HG03095 (cell line): ENCODE results near the gene KCNJ6.

ENCODE experiments used
- ATAC-seq: cut with Tn5 transposase; IDR thresholded peaks from one replicate; pipeline ENCODE4 v1.9.1; 2021; ENCODE audit warnings: moderate library complexity; ENCODE audit not compliant: unreplicated experiment

KCNJ6 gene

DNA sequence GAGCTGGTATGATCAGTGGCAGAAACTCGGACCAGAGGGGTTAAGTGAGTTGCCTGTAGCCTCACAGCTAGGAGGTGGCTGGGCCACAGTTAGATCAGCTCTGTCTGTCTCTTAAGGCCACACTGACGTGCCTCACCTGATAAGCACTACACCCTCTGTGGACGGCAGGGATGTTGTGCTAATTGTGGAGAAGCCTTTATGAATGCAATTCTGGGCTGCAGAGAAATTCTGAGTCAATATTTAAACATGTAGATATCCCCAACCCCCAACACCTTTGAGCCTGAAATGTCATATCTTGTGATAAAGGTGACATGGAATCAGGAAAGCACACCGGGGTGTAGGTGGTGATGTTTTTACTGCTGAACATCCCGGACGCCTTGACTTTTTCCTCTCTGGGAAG lies 88.3 kb downstream of the KCNJ6 start:
- ATAC-seq = no peak

DNA sequence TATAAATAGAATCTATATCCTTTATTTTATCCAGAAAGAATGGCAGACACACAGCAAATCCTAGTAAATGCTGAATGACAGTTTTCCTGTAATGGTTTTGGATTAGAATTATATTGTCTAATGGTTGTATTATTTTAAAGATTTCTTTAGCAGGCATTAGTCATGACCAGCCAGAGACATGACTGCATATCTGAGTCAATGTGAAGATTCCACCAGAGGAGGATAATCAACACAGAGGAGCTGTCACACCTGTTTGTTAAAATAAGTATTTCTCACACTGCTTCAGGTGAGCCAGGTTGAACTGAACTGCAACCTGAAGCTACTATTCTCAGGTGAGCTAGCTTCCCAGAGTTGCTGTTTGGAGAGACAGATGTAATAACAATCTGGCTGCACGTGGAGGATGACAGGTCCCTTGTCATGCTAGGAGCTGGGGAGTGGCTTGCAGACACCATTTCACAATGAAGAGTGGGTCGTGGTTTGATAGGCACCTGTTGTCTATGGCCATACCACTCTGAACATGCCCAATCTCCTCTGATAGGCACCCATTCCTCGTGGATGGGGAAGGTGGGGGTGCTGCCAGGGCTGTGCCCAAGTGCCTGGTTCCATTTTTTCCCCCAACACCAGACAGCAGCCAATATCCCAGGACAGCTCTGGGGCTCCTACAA lies 94.3 kb downstream of the KCNJ6 start:
- ATAC-seq = no peak

DNA sequence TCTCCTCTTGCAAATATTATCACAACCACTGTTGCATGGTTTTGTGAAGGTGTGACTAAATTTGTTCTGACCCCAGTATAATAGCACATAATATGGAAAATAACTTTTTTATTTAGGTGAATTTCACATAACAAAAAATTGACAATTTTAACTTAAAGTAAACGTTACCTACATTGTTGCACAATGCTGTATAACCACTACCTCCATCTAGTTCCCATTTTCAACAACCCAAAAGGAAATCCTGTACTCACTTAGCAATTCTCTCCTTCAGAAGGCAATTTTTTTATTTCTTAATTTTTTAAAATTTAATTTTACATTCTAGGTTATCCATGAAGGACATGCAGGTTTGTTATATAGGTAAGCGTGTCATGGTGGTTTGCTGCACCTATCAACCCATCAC lies 95.2 kb downstream of the KCNJ6 start:
- ATAC-seq = no peak

DNA sequence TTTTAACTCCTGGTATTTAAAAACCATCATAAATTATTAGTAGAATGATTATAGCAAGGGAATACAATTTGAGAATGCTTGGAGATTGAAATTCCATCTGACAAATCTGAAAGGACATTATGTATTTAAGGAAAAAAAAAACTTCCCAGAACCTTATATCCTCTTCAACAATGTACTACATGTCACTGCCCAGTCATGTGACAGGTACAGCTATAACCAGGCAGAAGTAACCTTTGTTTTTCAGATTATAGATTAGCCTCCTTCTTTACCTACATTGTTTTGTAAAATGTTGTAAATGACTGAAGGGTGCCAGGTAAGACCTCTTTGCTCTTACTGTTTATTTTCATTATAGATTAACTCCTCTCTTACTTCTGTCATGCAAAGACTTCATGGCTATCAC lies 96.9 kb downstream of the KCNJ6 start:
- no peak for ATAC-seq

DNA sequence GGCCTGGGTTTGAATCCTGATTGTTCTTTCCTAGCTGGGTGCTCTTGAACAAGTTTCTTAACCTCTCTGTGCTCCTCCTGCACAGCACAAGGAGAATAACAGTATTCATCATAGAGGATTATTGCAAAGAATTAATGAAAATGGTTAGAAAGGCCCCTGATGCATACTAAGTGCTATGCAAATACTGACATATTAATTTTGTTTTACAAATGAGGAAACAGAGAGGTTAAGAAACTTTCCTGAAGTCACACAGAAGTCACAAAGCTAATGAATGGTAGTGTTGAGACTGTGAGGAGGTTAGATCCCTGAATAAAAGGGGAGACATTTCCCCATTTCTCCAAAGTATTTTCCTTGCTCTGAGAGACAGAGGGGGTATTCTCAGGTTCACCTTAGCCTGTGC lies 99.0 kb downstream of the KCNJ6 start:
- no peak for ATAC-seq

DNA sequence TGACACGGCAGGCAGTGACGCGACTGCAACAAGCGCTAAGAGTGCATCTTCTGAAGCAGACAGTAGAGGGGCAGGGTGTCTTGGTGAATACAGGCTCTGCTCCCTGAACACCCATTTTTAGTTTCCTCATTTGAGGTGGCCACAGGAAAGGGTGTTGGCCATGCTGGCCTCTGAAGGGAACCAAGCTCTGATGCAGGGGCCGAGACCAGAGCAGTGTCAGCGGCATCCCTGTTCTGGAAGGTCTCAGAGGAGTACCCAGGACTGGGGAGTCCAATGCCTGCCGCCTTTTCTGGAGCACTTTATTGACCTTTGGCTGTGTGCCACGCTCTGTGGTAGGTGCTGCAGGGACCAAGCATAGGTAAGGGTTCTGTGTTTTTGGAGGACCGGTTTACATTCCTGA lies 100.4 kb downstream of the KCNJ6 start:
- no peak for ATAC-seq

DNA sequence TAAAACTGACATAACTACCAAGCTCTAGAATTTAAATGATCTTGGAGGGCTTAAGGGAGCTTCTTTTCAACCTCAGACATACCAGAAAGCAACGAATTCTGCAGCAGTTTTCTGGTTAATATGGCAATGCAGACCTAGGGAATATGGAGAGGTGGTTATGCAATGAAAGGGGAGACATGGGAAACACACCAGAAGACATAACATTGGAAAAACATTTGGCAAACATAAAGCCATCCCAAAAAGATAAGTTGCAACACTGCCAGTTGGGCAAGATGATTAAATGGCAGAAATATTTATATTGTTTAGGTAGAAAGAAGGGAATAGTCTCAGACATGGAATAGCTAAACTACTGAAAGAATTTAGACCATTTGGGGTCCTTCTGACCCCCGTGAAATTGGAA lies 104.5 kb downstream of the KCNJ6 start:
- ATAC-seq = no peak

DNA sequence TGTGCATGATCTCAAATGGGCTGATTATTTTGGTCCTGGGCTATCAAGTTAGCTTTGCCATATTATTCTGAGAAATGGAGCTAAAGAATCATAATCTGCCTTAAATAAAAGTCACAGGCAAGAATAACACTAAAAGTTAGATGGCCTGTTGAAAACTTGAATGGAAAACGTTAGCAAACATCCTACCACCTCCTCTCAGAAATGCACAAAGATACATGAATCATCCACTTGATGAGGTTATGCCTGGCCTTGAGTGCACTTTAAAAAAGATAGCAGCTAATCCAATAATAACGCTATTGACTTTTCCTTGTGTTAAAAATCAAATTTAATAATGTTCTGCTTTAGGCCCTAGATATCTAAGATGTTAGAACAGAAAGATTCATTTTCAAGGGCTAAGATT lies 108.0 kb downstream of the KCNJ6 start:
- no peak for ATAC-seq

DNA sequence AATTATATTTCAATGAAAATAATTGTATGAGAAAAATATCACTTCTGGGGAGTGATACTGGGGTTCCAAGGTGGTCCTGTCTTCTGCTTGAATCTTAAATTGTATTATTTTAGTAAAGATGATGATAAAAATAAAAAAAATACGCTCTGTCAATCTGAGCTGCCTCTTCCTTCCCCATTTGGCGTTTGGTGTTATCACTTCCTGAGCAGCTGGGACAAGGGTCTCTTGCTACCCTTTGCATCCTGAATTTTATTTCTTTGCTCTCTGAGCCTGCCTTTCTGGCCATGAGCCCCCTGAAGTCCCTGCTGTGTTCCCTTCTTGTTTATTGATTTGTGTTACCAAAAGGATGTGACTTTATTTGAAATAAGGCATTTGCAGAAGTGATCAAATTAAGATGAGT lies 111.0 kb downstream of the KCNJ6 start:
- no peak for ATAC-seq

DNA sequence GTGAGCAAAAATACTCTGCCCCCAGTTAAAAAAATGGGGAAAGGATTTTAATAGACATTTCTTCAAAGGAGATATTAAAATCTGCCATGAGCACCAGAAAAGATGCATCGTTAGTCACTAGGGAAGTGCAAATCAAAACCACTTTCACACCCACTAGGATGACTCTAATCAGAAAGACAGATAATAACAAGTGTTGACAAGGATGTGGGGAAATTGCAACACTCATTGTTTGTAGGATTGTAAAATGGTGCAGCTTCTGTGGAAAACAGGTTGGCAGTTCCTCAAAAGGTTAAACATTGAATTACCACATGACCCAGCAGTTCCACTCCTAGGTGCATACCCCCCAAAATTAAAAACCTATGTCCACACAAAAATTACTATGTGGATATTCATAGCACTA lies 112.3 kb downstream of the KCNJ6 start:
- no peak for ATAC-seq

DNA sequence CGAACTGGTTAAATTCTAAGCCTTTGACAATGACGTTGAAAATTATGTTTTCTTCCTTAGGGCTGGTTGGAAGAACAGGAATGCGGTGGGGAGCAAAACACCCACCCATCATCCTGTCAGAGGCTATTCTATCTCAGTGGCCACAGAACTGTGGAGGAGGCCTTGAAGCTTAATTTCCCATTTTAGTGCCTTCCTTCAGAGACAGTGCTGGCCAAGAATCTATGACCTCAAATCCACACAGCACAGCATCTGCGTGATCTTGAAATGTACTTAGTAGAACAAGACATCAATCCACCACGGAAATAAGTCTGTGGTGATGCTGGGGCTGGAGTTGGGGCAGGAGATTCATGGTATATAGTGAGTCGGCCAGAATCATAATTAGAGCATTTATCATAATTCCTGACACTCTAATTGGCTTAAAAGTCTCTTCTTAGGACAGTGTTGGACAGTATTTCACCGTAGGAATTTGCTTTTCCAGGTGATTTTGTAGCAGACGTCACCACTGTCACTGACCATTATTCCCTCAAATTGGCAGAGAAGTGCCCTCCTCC lies 113.1 kb downstream of the KCNJ6 start:
- no peak for ATAC-seq

DNA sequence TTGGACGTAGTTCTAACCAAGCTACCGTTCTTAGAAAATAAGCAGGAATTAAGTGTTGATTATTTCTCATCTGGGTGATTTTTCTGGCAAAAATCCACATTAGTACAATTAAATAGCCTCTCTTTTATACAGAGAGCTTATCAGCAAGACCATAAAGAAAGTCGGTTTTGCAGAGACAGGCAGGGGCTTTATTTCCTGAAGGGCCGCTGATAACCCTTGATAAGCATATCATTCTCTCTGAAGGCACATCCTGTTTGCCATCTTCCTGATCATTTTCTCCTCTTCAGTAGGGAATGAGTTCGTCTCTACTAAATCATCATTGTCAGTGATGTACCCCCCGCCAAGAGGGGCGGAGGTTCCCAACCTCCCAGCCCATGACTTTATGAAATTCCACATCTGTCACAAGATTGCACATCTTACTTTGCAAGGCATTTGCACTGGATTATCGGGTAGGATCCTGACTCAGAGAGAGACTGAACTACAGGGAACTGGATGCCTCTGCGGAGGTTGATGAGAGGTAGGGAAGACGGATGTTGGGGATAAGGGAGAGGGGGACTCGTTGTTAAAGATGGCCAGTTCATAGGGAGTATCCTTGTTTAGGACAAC lies 115.7 kb downstream of the KCNJ6 start:
- ATAC-seq = no peak

DNA sequence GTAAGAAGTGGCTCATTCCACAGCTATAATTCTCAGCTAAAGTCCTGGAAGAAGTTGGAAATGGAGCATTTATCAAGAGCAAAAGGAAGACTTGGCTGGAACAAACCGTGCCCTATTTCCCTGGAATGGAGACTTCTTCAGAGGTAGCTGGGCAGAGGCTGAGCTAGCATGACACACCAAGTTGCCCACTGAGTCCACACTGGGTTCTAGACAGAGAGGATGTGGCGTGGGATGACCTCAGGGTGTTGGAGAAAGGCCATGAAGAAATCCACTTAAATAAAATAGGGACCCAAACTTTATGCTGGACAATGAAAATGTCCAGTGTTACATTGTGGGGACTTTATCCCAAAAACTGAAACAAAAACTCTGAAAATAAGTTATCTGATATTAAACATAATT lies 116.2 kb downstream of the KCNJ6 start:
- ATAC-seq = no peak

DNA sequence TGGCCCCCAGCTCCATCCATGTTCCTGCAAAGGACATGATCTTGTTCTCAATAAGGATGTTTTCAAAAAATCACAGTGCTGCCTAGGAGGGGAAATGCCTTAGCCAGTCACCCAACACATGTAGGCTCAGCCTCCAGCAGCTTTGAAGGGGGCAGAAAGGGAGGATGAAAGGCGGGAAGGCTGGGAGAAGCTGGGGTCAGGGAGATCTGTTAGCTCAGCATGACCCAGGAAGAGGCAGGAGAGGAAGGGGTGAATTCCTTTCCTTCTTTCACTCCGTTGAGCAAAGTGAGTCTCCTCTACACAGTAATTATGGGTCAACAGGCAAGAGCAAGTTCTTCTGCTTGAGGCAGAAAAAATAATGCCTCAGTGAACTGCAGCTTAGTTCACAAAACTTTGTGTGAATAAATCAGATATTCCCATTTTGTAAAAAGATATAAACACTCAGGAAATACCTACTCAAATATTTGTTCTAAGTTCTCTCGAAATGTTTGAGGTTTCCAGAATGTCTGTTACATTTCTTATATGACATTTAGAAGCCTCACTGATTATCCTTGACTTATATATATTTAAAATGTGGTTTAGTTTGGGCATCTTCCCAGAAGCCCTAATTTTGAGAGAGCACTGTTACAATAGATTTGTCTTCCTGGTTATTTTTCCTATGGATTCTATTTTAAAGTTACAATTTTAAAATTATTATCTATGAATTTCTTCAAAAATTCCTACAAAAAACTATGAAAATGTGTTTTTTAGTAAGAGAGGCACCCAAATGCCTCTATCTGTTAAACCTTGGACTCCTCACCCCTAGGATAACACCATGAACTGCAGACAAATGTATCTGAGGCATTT lies 116.8 kb downstream of the KCNJ6 start:
- no peak for ATAC-seq

DNA sequence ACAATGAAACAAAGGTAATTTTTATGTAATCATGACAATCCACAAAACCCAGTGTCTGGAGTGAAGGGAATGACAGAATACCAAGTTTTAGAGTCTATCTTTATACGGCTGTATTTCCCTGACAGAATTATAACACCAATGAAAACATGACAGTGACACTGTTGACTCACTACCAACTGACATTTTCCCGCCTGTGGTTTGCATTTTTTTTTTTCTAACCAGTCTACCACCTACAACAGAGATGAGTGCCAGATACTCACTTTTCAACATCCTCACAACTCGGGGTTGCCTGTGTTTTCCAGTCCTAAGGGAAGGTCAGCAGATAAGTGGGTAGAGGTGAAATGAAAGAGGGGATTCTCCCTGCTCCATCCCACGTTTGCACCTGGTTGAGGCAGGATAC lies 118.9 kb downstream of the KCNJ6 start:
- ATAC-seq = no peak

DNA sequence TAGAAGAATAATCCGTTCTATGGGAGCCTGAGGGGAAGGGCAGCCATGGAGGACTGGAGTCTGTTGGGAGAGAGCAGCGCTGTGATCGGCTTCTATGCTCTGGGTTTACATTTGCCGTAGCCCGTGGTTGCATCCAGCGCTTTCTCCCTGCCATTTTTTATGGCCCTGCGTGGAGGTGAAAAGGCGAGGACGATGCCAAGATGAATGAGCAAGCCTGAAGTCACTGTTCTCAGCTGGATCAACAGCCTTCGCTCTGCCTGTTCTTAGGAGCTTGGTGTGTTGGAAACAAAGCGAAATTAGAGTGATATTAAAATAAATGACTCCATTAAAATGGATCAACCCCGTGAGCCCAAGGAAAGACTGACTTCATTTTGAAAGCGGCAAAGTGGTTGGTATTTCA lies 120.2 kb downstream of the KCNJ6 start:
- ATAC-seq = no peak

DNA sequence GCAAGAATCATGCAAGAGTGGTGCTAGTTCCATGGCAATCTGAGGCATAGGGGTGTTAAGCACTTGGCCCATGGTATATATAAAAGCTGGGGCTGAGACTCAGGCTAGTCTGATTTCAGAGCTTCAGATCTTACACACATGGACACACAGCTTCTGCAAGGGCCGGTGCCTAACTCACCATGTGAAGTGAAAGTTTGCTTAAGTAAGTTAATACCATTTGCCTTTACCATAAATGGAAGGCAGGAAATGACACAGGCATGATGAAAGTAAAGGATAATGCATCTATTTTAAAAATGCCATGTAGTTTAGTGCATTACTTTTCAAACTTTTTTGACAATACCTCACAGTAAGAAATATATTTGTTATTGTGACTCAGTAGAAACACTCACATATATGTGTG lies 122.6 kb downstream of the KCNJ6 start:
- ATAC-seq = no peak

DNA sequence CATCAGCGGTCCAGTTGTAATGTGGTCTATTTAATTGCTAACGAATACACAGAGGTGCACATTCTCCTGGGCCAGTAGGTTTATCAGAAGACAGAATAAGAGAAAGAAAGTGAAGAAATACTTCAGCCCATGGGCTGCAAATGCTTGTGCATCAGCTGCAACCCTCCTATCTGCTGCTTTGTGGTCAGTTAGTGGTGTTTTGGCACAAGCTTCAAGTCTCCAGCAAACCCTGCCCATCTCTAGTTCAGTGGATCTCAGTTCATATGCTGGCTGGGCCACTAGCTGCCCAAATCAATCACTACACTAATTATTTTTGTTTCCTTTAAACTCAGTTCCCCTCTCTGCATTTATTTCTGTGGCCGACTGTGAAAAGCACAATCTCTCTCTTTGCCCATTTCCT lies 124.2 kb downstream of the KCNJ6 start:
- no peak for ATAC-seq

DNA sequence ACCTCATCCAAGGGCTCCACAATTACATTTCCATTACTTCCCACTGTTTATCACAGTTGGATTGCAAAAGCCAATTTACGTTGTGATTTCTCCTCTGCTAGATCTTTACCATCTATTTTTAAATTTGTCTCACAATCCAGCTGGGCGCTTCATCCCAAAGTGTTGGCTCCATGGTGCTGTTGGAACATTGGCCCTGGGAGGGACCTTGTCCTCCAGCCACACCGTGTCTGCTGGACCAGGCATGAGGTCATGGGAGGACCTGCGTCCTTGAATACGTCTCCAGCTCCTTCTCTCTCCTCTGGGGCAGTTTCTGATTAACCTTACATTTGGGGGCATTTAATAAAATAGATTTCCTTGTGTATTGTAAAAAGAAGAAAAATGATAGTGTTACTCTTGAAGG lies 125.4 kb downstream of the KCNJ6 start:
- ATAC-seq = no peak

DNA sequence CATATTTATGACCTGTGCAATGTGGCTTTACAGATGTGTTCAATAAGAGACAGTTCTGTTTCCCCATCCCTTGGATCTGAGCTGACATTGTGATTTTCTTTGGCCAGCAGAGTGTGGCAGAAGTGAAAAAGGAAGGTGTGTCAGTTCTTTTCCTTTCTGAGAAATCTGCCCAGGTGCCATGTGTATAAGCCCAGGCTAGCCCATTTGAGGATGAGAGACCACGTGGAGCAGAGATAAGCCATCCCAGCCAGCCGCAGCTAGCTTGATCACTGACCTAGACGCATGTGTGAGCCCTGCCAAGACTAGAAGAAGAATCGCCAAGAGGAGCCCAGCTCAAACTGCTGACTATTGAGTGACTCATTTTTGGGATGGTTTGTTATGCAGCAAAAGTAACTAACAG lies 127.8 kb downstream of the KCNJ6 start:
- ATAC-seq = no peak

DNA sequence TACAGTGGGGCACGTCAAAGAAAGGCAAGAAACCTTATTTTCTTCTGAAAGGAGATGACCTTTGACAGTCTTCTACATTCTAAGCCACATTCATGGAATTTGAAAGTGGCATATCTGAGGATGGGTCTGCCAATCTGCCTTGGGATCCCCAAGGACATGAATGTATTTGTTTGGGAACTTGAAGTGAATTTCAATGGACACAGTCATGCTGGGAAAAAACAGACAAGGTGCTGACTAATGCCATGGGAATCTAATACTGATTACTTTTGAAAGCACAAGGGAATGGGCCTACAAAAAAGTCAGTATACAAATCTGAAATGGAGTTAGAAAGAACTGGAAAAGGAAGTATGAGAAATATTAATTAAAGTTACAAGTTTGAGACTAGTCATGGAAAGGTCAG lies 128.8 kb downstream of the KCNJ6 start:
- ATAC-seq = no peak
